ENCODE measurements around the gene LRP11.

LRP11 gene

DNA sequence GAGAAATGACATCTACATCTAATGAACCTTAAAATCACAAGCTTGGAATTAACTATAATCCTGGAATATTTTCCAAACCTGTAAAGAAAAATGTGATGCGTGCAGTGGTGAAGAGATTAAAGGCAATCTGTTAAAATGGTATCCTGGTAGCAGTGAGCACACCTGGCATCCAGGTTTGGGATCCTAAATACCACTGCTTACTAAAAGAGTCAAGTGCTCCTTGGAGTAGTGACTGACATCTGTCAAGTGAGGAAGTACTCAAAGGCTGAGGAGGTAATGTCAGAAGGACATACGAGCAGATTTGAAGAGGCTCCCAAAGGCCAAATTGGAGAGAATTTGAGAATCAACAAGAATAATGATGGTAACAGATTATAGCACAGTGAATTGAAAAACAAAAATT lies 81.8 kb downstream of the LRP11 start:
- no peak for DNase-seq (ENCODE audit: low spot score)

DNA sequence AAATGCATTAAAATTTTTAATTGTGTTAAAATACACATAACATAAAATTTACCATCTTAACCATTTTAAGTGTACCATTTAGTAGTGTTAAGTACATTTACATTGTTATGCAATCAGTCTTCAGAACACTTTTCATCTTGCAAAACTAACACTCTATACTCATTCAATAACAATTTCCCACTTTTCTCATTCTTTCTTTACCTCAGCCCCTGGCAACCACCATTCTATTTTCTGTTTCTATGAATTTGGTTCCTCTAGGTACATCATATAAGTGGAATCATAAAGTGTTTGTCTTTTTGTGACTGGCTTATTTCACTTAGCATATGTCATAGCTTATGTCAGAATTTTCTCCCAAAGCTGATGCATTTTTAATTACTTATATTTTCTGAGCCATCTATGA lies 82.4 kb downstream of the LRP11 start:
- DNase-seq (ENCODE audit: low spot score) = no peak

DNA sequence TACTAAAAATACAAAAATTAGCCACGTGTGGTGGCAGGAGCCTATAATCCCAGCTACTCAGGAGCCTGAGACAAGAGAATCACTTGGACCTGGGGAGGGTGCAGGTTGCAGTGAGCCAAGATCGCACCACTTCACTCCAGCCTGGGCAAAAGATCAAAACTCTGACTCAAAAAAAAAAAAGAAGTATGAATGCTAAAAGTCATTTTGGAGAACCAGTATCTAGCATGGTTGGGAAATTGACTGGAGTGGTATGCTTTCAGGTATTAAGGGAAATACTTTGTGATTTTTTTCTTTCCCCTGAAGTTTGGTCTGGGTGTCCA lies 84.6 kb downstream of the LRP11 start:
- no peak for DNase-seq (ENCODE audit: low spot score)

DNA sequence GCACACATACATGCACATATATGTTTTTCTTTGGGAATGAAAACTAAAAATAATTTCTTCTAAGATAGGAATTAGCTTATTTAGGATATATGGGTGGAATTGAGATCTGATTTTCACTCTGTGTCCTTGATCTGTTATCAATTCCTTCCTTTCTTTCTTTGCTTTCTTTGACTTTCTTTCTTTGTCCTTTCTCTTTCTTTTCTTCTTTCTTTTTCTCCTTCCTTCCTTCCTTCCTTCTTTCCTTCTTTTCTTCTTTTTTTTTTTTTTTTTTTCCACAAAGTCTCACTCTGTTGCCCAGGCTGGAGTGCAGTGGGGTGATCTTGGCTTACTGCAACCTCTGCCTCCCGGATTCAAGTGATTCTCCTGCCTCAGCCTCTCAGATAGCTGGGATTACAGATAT lies 86.5 kb downstream of the LRP11 start:
- no peak for DNase-seq (ENCODE audit: low spot score)

DNA sequence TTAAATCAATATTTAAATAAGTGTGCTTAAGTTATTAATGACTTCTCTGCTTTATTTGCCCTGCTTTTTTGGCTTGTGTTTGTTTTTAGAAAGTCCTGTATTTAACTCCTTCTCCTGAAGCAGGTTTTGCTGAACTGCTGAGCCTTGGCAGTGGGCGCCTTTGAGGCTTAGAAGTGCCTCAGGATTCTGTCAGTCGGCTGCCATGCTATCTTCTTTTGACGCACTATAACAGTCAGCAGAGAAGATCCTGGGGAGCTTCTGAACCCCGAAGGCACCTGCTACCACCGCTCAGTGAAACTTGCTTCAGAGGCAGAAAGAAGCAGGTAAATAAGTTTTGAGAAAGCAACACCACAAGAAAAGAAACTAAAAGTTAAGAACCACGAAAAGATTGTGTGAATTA lies 92.2 kb downstream of the LRP11 start:
- DNase-seq (ENCODE audit: low spot score) = no peak

DNA sequence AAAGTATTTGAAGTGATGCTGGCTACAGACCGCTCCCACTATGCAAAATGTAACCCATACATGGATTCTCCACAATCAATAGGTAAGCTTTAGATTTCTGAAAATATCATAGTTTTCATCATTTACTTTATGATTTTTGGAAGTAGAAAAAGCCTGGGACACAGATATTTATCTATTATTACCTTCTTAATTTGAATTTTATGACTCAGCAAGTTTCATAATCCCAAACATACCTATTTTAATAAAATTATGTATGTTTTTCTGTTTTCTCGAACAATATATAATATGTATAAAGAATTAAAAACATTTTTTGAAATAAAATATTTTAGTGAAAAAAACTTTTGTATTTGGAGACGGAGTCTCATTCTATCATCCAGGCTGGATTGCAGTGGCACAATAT lies 93.0 kb downstream of the LRP11 start:
- DNase-seq (ENCODE audit: low spot score) = no peak

DNA sequence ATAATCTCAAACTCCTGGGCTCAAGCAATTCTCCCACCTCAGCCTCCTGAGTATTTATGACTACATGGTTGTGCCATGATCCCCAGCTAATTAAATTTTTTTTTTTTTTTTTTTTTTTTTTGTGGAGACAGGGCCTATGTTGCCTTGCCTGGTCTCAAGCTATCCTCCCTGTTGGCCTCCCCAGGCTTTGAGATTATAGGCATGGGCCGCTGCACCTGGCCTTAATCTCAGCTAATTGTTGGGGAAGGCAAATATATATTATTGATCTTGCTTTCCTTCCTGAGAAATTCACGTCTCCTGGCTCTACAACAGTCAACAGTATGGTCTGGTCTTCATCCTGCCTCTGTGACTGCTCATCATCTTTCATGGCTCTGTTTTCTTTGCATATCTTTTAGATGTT lies 94.5 kb downstream of the LRP11 start:
- DNase-seq (ENCODE audit: low spot score) = no peak

All from activated CD4-positive, alpha-beta T cell treated with anti-CD3 and anti-CD28 coated beads, Interleukin-2, Interleukin-4, amounts not matched to agents 100 ng/mL and 50 ng/mL, durations not matched to agents 16 hours and 8 hours (primary cell).